Type B pancreatic cell (in vitro differentiated cells): ENCODE measurements around the gene FRS3. TPM values are rescaled to one million over a fixed set of nuclear protein-coding genes. Genes with fewer than 3 reads are reported as not detected.

Experiments
- DNase-seq: peaks from one replicate; pipeline ENCODE4 v3.0.0; 2021; ENCODE audit warnings: mixed read lengths; ENCODE audit not compliant: unreplicated experiment; ENCODE audit errors: extremely low spot score
- H3K27ac Mint-ChIP-seq: 2 replicates; pipeline ENCODE4 v1.8.0; 2021; ENCODE audit warnings: mild to moderate bottlenecking, mixed read lengths
- H3K27me3 Mint-ChIP-seq: 2 replicates; pipeline ENCODE4 v1.8.0; 2021; ENCODE audit warnings: mixed read lengths
- H3K36me3 Mint-ChIP-seq: 2 replicates; pipeline ENCODE4 v1.8.0; 2021; ENCODE audit warnings: mixed read lengths
- H3K4me1 Mint-ChIP-seq: one replicate; pipeline ENCODE4 v1.8.0; 2021; ENCODE audit warnings: mixed read lengths; ENCODE audit not compliant: unreplicated experiment
- H3K4me3 Mint-ChIP-seq: 2 replicates; pipeline ENCODE4 v1.8.0; 2021; ENCODE audit warnings: mild to moderate bottlenecking, mixed read lengths
- H3K9me3 Mint-ChIP-seq: 2 replicates; pipeline ENCODE4 v1.8.0; 2021; ENCODE audit warnings: mixed read lengths
- CTCF ChIP-seq: fragments of 200-600 bp; sonication (generic); conservative IDR thresholded peaks from 2 replicates; pipeline ENCODE4 v1.5.0; 2021; ENCODE audit warnings: antibody characterized with exemption, mild to moderate bottlenecking
- total RNA-seq: library from RNA; stranded (reverse); gene quantifications from 2 replicates; pipeline ENCODE4 v1.2.1, GENCODE V29; 2021; ENCODE audit warnings: low replicate concordance

The FRS3 gene
- total RNA-seq, 1 donor from 2014 or later: 7.0 TPM

- H3K27me3 Mint-ChIP-seq: no peaks in the 10 kb centered on the region
These were observed 19.8 kb upstream of the FRS3 start for GRCh38 chr6:41799559-41799911.

GRCh38 chr6:41798901-41799558 is 19.3 kb upstream of the FRS3 start:
- no peak for TF ChIP-seq CTCF
- no peaks in the 10 kb centered on the region for H3K27me3 Mint-ChIP-seq
- H3K27ac Mint-ChIP-seq: no peak overlapping the region
- no peaks in the 10 kb centered on the region for H3K9me3 Mint-ChIP-seq
- H3K36me3 Mint-ChIP-seq: peaks cover 7% of the 10 kb centered on the region
- no peak overlapping the region for H3K4me3 Mint-ChIP-seq
- DNase-seq: no peak
- H3K4me1 Mint-ChIP-seq: no peaks in the 10 kb centered on the region

More at GRCh38 chr6:41799559-41799911, 19.8 kb upstream of the FRS3 start:
- TF ChIP-seq CTCF: no peak
- DNase-seq: no peak
- peaks cover 7% of the 10 kb centered on the region for H3K36me3 Mint-ChIP-seq
- H3K4me3 Mint-ChIP-seq: no peak overlapping the region
- no peaks in the 10 kb centered on the region for H3K9me3 Mint-ChIP-seq
- no peak overlapping the region for H3K27ac Mint-ChIP-seq
- H3K4me1 Mint-ChIP-seq: no peaks in the 10 kb centered on the region

DNA sequence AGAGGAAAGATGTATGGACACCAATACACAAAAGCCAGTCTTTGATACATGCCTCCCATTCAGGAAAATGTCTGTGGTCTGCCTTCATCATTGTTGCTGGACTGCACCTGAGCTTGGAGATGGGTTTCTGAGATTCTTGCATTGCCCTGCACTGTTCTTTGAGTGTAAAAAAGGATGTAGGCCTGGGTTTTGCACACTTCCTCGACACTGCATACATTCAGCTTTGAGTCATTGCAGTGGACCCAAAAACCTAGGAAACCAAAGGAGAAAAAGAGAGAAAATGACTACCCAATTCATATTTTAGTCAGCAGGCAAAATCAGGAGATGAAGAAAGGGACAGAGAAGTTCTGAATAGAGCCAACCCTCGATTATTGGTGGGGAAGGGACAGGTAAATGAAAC is 16.8 kb upstream of the FRS3 start:
- DNase-seq: no peak
- H3K4me1 Mint-ChIP-seq: no peaks in the 10 kb centered on the region
- H3K4me3 Mint-ChIP-seq: no peak overlapping the region
- peaks cover 10% of the 10 kb centered on the region for H3K36me3 Mint-ChIP-seq
- no peak overlapping the region for H3K27ac Mint-ChIP-seq
- no peaks in the 10 kb centered on the region for H3K9me3 Mint-ChIP-seq
- H3K27me3 Mint-ChIP-seq: no peaks in the 10 kb centered on the region
- TF ChIP-seq CTCF: no peak

- Mint-ChIP-seq H3K4me3 (no peak overlapping the region), H3K36me3 (peaks cover 12% of the 10 kb centered on the region)
These were observed 12.3 kb upstream of the FRS3 start for GRCh38 chr6:41791984-41792383.

GRCh38 chr6:41791305-41791704 is 11.6 kb upstream of the FRS3 start:
- no peak for DNase-seq
- no peak overlapping the region for H3K27ac Mint-ChIP-seq
- no peak for TF ChIP-seq CTCF
- H3K4me3 Mint-ChIP-seq: no peak overlapping the region
- H3K4me1 Mint-ChIP-seq: no peaks in the 10 kb centered on the region
- no peaks in the 10 kb centered on the region for H3K27me3 Mint-ChIP-seq
- H3K9me3 Mint-ChIP-seq: no peaks in the 10 kb centered on the region
- H3K36me3 Mint-ChIP-seq: peaks cover 9% of the 10 kb centered on the region

More at GRCh38 chr6:41791984-41792383, 12.3 kb upstream of the FRS3 start:
- H3K27ac Mint-ChIP-seq: no peak overlapping the region
- no peak for DNase-seq
- no peaks in the 10 kb centered on the region for H3K27me3 Mint-ChIP-seq
- no peak for TF ChIP-seq CTCF
- no peaks in the 10 kb centered on the region for H3K4me1 Mint-ChIP-seq
- no peaks in the 10 kb centered on the region for H3K9me3 Mint-ChIP-seq
